Ishikawa (cell line): Measurements from ENCODE around the gene CAMK1.
A peak's percentile ranks its signal among the peaks of the same experiment; 100 is the strongest.

Experiments used
- CEBPB ChIP-seq: IDR thresholded peaks from 2 replicates; pipeline ENCODE4 v1.6.1; 2012
- CREB1 ChIP-seq: IDR thresholded peaks from 2 replicates; pipeline ENCODE4 v1.6.1; 2012; ENCODE audit warnings: low read depth
- EGR1 ChIP-seq: IDR thresholded peaks from 2 replicates; pipeline ENCODE4 v1.6.1; 2012
- EP300 ChIP-seq: IDR thresholded peaks from 2 replicates; pipeline ENCODE4 v1.6.1; 2012; ENCODE audit warnings: borderline replicate concordance
- FOXM1 ChIP-seq: IDR thresholded peaks from 2 replicates; pipeline ENCODE4 v1.6.1; 2012; ENCODE audit warnings: low read depth, borderline replicate concordance
- NFIC ChIP-seq: IDR thresholded peaks from 2 replicates; pipeline ENCODE4 v1.6.1; 2012
- RAD21 ChIP-seq: IDR thresholded peaks from 2 replicates; pipeline ENCODE4 v1.6.1; 2012; ENCODE audit warnings: low read depth
- TAF1 ChIP-seq: IDR thresholded peaks from 2 replicates; pipeline ENCODE4 v1.6.1; 2012; ENCODE audit warnings: low read depth, mild to moderate bottlenecking
- TCF12 ChIP-seq: IDR thresholded peaks from 2 replicates; pipeline ENCODE4 v1.6.1; 2012; ENCODE audit warnings: low read depth
- TEAD4 ChIP-seq: IDR thresholded peaks from 2 replicates; pipeline ENCODE4 v1.6.1; 2012
- YY1 ChIP-seq: IDR thresholded peaks from 2 replicates; pipeline ENCODE4 v1.6.1; 2012; ENCODE audit warnings: low read depth
- ZBTB7A ChIP-seq: IDR thresholded peaks from 2 replicates; pipeline ENCODE4 v1.6.1; 2012; ENCODE audit warnings: low read depth
- TF ChIP-seq, protein P1 (sequence below): IDR thresholded peaks from 2 replicates; pipeline ENCODE4 v1.6.1; 2012
- TF ChIP-seq, protein P2 (sequence below): IDR thresholded peaks from 2 replicates; pipeline ENCODE4 v1.6.1; 2012; ENCODE audit warnings: low read depth, mild to moderate bottlenecking
- TF ChIP-seq, protein P3 (sequence below): IDR thresholded peaks from 2 replicates; pipeline ENCODE4 v1.6.1; 2012

Gene CAMK1

DNA sequence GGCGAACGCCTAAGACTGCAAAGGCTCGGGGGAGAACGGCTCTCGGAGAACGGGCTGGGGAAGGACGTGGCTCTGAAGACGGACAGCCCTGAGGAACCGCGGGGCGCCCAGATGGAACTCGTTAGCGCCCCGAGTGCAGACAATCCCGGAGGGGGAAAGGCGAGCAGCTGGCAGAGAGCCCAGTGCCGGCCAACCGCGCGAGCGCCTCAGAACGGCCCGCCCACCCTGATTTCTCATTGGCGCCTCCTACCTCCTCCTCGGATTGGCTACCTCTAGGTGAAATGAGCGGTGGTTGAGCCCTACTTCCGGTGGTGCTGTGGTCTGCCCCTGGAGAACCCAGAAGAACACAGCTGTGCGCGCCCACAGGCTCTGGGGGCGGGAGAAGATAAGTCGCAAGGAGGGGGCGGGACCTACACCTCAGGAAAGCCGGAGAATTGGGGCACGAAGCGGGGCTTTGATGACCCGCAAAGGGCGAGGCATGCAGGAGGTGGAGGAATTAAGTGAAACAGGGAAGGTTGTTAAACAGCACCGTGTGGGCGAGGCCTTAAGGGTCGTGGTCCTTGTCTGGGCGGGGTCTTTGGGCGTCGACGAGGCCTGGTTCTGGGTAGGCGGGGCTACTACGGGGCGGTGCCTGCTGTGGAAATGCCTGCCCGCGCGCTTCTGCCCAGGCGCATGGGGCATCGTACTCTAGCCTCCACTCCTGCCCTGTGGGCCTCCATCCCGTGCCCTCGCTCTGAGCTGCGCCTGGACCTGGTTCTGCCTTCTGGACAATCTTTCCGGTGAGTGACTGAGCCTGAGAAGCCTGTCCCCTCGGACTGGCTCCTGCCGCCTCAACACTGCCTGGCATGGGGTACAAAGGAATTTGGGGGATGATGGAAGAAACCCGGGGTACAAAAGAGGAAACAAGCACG is 19.8 kb downstream of the CAMK1 start, which contains the start of gene OGG1:
Gene OGG1, plus strand, starts transcription at position 308 of the 911 bp plus-strand sequence. Its CDS starts 335 bp downstream, at position 643.
- TF ChIP-seq RAD21: no peak; the same call in 1 of the 2 replicates
- TF ChIP-seq EGR1: peak; percentile 65; the same call in 1 of the 2 replicates
- TF ChIP-seq, protein P1, sequence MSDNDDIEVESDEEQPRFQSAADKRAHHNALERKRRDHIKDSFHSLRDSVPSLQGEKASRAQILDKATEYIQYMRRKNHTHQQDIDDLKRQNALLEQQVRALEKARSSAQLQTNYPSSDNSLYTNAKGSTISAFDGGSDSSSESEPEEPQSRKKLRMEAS: peak; percentile 88
- no peak; the same call in 1 of the 2 replicates for TF ChIP-seq TAF1
- TF ChIP-seq TCF12: peak; percentile 19; the same call in 1 of the 2 replicates
- peak; percentile 72; the same call in 1 of the 2 replicates for TF ChIP-seq ZBTB7A
- TF ChIP-seq NFIC: peak; percentile 91

DNA sequence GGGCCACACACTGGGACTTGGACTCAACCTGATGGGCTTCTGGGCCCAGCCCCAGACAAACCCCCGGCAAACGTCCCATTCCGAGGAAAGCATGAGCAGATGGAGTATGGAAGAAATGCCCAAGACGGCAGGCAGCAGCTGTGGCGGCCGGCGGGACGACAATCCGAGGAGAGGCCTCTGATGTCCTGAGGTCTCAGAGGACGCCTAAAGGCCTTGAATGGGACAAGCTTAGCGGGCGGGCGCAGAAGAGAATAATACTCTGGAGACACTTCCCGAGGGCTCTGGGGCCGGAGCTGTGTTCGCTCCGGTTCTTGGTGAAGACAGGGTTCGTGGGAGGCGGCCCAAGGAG is 20.5 kb downstream of the CAMK1 start:
- TF ChIP-seq TCF12: no peak
- TF ChIP-seq CEBPB: no peak
- 0 out of 2 replicates have a peak, but pooled peaks have one; percentile 13 for TF ChIP-seq RAD21
- 0 out of 2 replicates have a peak, but pooled peaks have one; percentile 27 for TF ChIP-seq TAF1
- TF ChIP-seq CREB1: no peak
- no peak for TF ChIP-seq ZBTB7A

DNA sequence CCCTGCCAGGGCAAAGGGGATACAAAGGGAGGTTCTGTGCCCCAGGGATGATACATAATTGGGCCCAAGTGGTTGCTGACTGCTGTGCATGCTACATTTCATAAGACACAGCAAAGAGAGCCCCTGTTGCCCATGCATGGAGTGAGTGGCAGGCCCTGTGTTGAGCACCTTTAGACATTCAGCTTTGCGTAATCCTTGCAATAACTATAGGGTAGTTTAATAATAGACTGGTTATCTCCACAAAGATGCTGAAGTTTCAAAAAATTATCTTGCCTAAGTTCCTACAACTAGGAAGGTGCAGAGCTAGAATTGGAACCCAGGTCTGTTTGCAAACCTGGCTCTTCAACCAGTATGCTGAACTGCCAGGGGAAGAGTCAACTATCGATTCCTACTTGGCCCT is 21.7 kb downstream of the CAMK1 start:
- TF ChIP-seq EGR1: no peak
- no peak for TF ChIP-seq NFIC
- TF ChIP-seq, protein P2, sequence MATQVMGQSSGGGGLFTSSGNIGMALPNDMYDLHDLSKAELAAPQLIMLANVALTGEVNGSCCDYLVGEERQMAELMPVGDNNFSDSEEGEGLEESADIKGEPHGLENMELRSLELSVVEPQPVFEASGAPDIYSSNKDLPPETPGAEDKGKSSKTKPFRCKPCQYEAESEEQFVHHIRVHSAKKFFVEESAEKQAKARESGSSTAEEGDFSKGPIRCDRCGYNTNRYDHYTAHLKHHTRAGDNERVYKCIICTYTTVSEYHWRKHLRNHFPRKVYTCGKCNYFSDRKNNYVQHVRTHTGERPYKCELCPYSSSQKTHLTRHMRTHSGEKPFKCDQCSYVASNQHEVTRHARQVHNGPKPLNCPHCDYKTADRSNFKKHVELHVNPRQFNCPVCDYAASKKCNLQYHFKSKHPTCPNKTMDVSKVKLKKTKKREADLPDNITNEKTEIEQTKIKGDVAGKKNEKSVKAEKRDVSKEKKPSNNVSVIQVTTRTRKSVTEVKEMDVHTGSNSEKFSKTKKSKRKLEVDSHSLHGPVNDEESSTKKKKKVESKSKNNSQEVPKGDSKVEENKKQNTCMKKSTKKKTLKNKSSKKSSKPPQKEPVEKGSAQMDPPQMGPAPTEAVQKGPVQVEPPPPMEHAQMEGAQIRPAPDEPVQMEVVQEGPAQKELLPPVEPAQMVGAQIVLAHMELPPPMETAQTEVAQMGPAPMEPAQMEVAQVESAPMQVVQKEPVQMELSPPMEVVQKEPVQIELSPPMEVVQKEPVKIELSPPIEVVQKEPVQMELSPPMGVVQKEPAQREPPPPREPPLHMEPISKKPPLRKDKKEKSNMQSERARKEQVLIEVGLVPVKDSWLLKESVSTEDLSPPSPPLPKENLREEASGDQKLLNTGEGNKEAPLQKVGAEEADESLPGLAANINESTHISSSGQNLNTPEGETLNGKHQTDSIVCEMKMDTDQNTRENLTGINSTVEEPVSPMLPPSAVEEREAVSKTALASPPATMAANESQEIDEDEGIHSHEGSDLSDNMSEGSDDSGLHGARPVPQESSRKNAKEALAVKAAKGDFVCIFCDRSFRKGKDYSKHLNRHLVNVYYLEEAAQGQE: no peak
- TF ChIP-seq EP300: no peak
- TF ChIP-seq TEAD4: no peak
- TF ChIP-seq TAF1: no peak
- TF ChIP-seq YY1: no peak
- no peak for TF ChIP-seq TCF12

DNA sequence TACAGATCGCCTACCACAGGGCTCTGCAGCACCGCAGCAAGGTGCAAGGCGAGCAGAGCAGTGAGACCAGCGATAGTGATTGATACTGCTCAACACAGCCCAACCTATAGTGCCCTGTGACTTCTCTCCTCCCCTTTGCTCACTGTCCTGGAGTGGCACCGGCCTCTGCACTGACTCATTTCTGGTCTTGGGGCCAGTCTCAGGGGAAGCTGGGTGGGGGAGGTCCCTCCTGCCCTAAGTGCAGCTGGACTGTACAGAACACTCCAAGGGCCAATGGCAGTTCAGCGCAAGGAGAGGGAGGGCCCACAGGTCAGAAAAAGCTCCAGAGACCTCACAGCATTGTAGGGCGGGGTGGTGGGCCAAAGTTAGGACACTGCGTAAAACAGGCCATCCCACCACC is 22.5 kb downstream of the CAMK1 start:
- TF ChIP-seq, protein P1: no peak
- TF ChIP-seq ZBTB7A (no peak), RAD21 (no peak), EP300 (no peak), EGR1 (no peak), TEAD4 (no peak), CREB1 (no peak), TAF1 (no peak), TCF12 (no peak), FOXM1 (no peak), YY1 (no peak)

DNA sequence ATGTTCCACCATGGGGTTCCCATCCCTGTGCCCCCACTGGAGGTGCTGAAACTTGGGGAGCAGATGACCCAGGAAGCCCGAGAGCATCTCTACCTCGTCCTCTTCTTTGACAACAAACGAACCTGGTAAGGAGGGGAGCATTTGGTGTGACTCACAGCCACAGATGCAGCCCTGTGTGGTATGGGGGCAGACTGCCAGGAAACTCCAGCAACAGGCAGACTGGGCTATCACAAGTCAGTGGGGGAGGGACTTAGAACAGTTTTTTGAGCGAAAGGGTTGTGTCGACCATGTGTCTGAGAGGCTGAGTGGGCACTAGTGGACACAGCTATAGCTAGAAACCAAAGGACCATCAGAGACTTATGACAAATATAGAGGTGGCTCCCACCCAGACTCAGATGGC is 23.4 kb downstream of the CAMK1 start:
- TF ChIP-seq, protein P3, sequence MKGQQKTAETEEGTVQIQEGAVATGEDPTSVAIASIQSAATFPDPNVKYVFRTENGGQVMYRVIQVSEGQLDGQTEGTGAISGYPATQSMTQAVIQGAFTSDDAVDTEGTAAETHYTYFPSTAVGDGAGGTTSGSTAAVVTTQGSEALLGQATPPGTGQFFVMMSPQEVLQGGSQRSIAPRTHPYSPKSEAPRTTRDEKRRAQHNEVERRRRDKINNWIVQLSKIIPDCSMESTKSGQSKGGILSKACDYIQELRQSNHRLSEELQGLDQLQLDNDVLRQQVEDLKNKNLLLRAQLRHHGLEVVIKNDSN: no peak
- no peak for TF ChIP-seq ZBTB7A
- no peak for TF ChIP-seq EP300
- no peak for TF ChIP-seq TEAD4
- no peak for TF ChIP-seq RAD21
- TF ChIP-seq NFIC: no peak
- TF ChIP-seq, protein P2: no peak
- no peak for TF ChIP-seq TAF1
- no peak for TF ChIP-seq TCF12
- no peak for TF ChIP-seq YY1
- TF ChIP-seq, protein P1: no peak
- no peak for TF ChIP-seq FOXM1
- TF ChIP-seq EGR1: no peak
- no peak for TF ChIP-seq CREB1
- TF ChIP-seq CEBPB: no peak

DNA sequence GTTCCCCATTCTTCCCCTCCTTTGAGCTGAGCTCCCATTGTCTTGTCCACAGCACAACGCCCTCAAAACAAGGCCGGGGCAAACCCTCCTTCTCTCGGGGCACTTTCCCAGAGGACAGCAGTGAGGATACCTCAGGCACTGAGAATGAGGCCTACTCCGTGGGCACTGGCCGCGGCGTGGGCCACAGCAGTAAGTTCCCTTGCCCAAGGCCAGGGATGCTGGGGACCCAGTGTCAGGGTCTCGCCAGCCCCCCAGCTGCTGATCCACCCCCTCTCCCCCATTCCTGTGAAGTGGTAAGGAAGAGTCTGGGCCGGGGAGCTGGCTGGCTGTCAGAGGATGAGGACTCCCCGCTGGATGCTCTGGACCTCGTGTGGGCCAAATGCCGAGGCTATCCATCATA is 24.2 kb downstream of the CAMK1 start:
- no peak for TF ChIP-seq ZBTB7A
- no peak for TF ChIP-seq EGR1
- TF ChIP-seq, protein P3: no peak
- TF ChIP-seq YY1: no peak
- TF ChIP-seq CEBPB: no peak
- TF ChIP-seq, protein P1: no peak
- TF ChIP-seq, protein P2: no peak
- TF ChIP-seq EP300: no peak
- TF ChIP-seq FOXM1: no peak
- TF ChIP-seq TCF12: no peak
